SJSA1 (cell line): ENCODE results near the gene TEX29. TPM values are rescaled to one million over a fixed set of nuclear protein-coding genes. Genes with fewer than 3 reads are reported as not detected.

Experiments used
- DNase-seq, 2 experiments: peaks; one replicate each; pipeline ENCODE4 v3.0.0-alpha.2; 2015 to 2020; ENCODE audit warnings: low spot score in 2 of 2, low read depth in 1 of 2
- H3K27ac ChIP-seq: fragments of 250-450 bp; sonication (Bioruptor Pico); 2 replicates; pipeline ENCODE4 v1.5.1; 2020; ENCODE audit warnings: mild to moderate bottlenecking, moderate library complexity
- H3K27me3 ChIP-seq: fragments of 250-450 bp; sonication (Bioruptor Pico); replicated peaks from 2 replicates; pipeline ENCODE4 v1.5.1; 2020; ENCODE audit warnings: mild to moderate bottlenecking, moderate library complexity
- H3K36me3 ChIP-seq: fragments of 250-450 bp; sonication (Bioruptor Pico); 2 replicates; pipeline ENCODE4 v1.5.1; 2020; ENCODE audit warnings: mild to moderate bottlenecking
- H3K4me1 ChIP-seq: fragments of 250-450 bp; sonication (Bioruptor Pico); replicated peaks from 2 replicates; pipeline ENCODE4 v1.6.1; 2021; ENCODE audit warnings: mild to moderate bottlenecking
- H3K4me3 ChIP-seq: fragments of 250-450 bp; sonication (Bioruptor Pico); 2 replicates; pipeline ENCODE4 v1.5.1; 2020; ENCODE audit warnings: mild to moderate bottlenecking
- H3K9me3 ChIP-seq: fragments of 250-450 bp; sonication (Bioruptor Pico); replicated peaks from 2 replicates; pipeline ENCODE4 v1.5.1; 2020; ENCODE audit warnings: mild to moderate bottlenecking
- total RNA-seq: library from RNA; depleted of rRNA; stranded (reverse); fragments of >200 nt; shearing (Covaris generic); gene quantifications from 2 replicates; pipeline ENCODE4 v1.2.3, GENCODE V29; 2014

The TEX29 gene
- total RNA-seq, 1 experiment from 2014 or later = 0.82 TPM

DNA sequence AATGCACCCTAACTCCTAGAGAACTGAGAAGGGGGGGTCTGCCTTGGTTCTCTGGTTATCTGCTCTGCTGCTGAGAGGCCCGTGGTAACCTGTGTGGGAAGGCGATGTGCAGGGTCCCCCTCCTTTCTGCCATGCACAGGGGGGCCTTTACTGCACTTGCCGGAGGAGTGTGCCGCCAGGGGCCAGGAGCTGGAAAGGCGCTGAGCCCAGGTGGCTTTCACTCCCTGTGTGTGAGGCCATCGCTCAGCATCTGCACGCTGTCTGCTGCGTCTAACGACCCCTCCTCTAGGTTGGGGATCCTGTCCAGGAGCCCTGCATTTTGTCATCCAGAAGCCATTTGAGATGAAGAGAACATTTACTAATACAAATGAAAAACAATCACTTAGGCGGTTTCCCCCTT is 37.0 kb upstream of the TEX29 start:
- no peaks in the 10 kb centered on the region for H3K9me3 ChIP-seq
- peaks cover 89% of the 10 kb centered on the region for H3K36me3 ChIP-seq
- DNase-seq = no peak

DNA sequence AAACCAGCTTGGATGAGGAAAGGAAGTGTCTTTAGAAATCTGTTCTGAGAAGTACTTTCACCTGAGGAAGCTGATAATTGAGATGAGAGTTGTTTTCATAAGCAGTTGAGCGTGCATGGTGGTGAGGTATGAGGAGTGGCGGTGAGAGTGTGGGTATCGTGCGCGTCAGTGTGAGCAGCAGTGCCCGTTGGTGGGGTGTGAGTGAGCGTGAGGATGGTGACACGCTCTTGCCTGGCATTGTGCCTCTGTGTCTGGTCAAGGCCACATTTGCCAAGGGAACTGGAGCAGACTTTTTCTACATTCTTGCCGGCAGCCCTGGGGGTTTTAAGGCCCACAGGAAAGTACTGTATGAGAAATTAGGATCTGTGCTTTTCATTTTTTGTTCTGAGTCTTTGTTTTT is 36.5 kb upstream of the TEX29 start:
- DNase-seq = no peak
- Histone ChIP-seq H3K4me1 (peaks cover 36% of the 10 kb centered on the region), H3K36me3 (peaks cover 86% of the 10 kb centered on the region), H3K9me3 (no peaks in the 10 kb centered on the region), H3K27ac (no peak overlapping the region), H3K4me3 (no peak overlapping the region), H3K27me3 (no peaks in the 10 kb centered on the region)

More for the DNA sequence above, 37.0 kb upstream of the TEX29 start:
- Histone ChIP-seq H3K27ac (no peak overlapping the region), H3K4me1 (peaks cover 36% of the 10 kb centered on the region), H3K27me3 (no peaks in the 10 kb centered on the region), H3K4me3 (no peak overlapping the region)

DNA sequence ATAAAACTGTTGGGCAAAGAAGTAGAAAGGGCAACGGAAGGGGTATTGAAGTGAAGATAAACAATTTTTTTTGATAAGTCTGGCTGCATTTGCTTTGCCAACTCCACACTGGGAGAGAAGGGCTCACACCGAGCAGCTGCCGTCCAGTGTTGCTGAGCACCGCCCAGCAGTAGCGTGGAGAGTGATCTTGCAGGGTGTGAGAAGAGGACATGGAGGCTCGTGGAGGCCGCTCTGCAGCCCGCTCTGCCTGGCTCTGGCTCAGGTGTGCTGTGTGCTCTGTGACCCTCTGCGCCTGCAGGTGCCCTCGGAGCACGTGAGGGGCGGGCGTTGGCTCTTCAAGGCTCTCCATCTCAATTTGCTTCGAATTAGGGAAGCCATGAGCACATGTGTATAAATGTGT is 35.9 kb upstream of the TEX29 start:
- Histone ChIP-seq H3K4me1 (peaks cover 33% of the 10 kb centered on the region), H3K27ac (no peak overlapping the region), H3K4me3 (no peak overlapping the region), H3K9me3 (no peaks in the 10 kb centered on the region), H3K36me3 (peaks cover 86% of the 10 kb centered on the region), H3K27me3 (no peaks in the 10 kb centered on the region)
- DNase-seq = no peak

DNA sequence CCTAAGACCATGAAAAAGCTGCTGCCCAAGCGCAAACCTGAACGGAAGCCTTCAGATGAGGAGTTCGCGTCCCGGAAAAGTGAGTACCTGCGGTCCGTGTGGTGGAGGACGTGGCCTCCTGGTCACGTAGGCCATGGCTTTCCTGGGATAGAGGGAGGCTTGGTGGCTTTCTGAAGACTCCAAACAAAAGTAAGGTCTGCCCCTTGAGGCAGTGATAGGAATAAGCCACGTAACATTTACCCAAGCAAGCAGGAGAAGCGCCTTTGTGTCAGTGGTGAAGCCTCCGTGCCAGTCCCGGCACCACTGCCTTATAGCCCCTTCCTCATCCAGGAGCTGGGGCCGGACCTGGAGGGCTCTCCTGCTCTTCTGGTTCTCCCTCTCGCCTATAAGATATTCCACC is 34.3 kb upstream of the TEX29 start:
- peak in 1 of 2 experiments; percentile 50 for DNase-seq
- Histone ChIP-seq H3K4me3 (no peak overlapping the region), H3K4me1 (peaks cover 19% of the 10 kb centered on the region), H3K9me3 (no peaks in the 10 kb centered on the region), H3K36me3 (peaks cover 92% of the 10 kb centered on the region), H3K27me3 (no peaks in the 10 kb centered on the region), H3K27ac (no peak overlapping the region)

DNA sequence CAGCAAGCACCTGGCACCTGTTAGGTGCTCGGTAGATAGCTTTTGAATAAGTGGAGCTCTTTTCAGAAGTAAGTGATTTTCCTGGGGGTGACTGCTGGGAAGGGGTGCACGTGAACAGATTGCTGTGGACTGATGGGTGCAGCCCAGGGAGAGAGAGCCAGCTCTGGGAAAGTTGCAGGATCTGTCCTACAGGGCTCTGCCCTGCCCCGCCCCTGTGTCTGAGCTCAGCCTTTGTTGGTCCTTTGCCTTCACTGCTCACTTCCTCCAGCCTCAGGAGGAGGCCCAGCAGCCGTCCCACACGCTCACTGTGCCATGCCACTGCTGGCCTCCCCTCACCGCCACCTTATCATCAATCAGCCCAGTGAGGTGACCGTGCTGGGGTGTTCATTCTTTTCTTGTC is 33.7 kb upstream of the TEX29 start:
- H3K27ac ChIP-seq = no peak overlapping the region
- H3K4me1 ChIP-seq = peaks cover 14% of the 10 kb centered on the region
- H3K36me3 ChIP-seq = peaks cover 97% of the 10 kb centered on the region
- H3K4me3 ChIP-seq = no peak overlapping the region
- no peaks in the 10 kb centered on the region for H3K27me3 ChIP-seq
- DNase-seq = no peak
- no peaks in the 10 kb centered on the region for H3K9me3 ChIP-seq

DNA sequence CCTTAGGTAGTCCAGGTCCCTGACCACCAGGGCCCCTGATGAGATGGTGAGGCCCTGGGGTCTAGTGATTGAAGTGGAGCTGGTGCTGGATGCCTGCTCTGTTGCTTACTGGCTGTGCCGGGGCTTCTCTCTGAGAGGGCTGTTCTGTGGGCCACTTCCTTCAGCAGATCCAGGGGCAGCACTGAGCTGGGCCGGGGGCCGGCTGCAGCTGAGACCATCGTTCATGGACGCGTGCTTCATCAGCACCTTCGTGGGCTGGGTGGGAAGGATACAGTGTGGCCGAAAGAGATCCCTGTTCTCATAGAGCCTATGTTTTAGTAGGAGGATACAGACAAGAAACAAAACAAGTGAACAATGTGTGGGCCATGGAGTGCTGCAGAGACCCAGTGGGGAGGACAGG is 33.2 kb upstream of the TEX29 start:
- Histone ChIP-seq H3K4me3 (no peak overlapping the region), H3K27ac (no peak overlapping the region), H3K36me3 (peaks cover 97% of the 10 kb centered on the region), H3K27me3 (no peaks in the 10 kb centered on the region), H3K9me3 (no peaks in the 10 kb centered on the region), H3K4me1 (peaks cover 9% of the 10 kb centered on the region)
- DNase-seq = no peak

DNA sequence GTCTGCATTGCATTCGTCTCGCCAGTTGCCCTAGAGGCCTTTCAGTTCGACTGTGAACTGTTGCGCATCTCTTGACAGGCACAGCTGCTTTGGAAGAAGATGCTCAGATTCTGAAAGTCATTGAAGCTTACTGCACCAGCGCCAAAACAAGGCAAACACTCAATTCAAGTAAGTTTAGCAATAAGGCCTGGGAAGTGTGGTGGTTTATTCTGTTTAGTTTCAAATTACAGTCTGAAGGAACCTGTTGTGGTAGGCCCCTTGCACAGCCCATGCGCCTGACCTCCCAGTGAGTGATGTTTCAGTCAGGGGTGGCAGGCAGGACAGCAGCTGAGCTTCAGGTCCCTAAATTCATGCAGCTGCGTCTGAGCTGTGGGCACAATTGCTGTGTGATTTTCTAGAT is 32.2 kb upstream of the TEX29 start:
- peaks cover 97% of the 10 kb centered on the region for H3K36me3 ChIP-seq
- no peaks in the 10 kb centered on the region for H3K4me1 ChIP-seq
- no peak overlapping the region for H3K4me3 ChIP-seq
- H3K27me3 ChIP-seq = no peaks in the 10 kb centered on the region
- no peak for DNase-seq
- H3K27ac ChIP-seq = no peak overlapping the region
- no peaks in the 10 kb centered on the region for H3K9me3 ChIP-seq

DNA sequence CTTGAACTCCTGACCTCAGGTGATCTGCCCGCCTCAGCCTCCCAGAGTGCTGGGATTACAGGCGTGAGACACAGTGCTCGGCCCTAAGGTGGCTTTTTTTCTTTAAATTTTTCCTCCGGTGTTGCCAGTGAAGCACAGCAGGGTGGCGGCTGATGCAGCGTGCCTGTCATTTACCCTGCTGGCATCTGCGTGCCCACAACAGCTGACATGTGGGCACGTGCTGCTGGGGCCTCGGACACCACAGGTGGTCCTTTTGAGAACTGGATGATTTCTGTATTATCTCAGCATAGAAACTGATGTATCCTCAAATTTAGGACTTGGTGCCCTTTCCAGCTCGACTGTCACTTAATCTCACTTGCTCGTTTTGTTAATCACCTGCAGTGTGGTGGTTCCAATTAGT is 31.2 kb upstream of the TEX29 start:
- no peaks in the 10 kb centered on the region for H3K4me1 ChIP-seq
- peaks cover 97% of the 10 kb centered on the region for H3K36me3 ChIP-seq
- no peak overlapping the region for H3K4me3 ChIP-seq
- no peak for DNase-seq
- no peak overlapping the region for H3K27ac ChIP-seq
- no peaks in the 10 kb centered on the region for H3K9me3 ChIP-seq
- no peaks in the 10 kb centered on the region for H3K27me3 ChIP-seq

DNA sequence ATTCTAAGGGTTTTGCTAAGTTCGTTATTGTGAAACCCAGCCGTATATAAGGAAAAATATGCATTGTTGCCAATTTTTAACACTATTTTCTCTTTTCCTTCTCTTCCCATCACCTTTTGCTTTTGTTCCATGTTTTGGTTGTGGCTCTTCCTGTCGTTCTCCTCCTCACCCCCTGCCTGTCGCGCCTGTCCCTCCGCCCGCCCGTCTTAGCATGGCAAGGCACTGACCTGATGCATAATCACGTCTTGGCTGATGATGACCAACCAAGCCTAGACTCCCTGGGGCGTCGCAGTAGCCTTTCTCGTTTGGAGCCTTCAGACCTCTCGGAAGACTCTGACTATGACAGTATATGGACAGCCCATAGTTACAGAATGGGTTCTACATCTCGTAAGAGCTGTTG is 28.5 kb upstream of the TEX29 start:
- DNase-seq = no peak
- Histone ChIP-seq H3K27me3 (no peaks in the 10 kb centered on the region), H3K9me3 (no peaks in the 10 kb centered on the region), H3K4me3 (no peak overlapping the region), H3K4me1 (no peaks in the 10 kb centered on the region), H3K36me3 (peaks cover 97% of the 10 kb centered on the region), H3K27ac (no peak overlapping the region)

DNA sequence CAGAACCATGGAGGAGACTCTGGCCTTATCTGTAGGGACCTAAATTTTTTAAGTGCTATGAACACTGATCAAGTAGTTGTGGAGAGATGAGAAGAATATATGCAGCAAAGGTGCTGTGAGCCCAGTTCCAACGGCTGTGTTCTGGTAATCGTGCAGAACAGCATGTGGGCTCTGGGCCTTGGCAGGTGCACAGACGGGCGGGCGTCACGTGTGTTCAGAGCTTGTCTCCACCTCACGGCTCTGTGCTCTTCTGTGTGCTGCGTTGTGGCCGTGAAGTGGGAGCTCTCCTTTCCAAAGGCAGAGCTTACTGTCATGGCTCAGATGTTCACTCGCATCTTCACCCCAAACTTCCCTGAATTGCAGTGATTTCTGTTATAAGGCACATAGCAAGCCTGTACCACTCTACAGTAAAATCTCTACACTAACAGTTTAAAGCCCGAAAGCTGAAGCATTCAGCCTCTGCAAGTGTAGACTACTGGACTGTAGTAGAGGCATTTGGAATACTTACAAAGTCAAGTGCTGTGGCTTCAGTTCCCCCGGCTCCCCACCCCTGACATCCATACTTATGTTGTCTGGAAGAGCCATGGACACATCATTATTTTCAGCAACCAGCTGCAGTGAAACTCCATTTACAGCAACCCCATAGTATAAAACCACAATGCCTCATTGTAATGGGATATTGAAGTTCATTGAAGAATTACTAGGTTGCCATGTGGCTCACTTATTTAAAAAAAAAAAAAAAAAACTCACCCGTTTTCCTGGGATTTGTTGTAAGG is 27.5 kb upstream of the TEX29 start:
- H3K36me3 ChIP-seq = peaks cover 97% of the 10 kb centered on the region
- H3K4me1 ChIP-seq = no peaks in the 10 kb centered on the region
- H3K27ac ChIP-seq = no peak overlapping the region
- no peak overlapping the region for H3K4me3 ChIP-seq
- H3K9me3 ChIP-seq = no peaks in the 10 kb centered on the region
- no peaks in the 10 kb centered on the region for H3K27me3 ChIP-seq
- no peak for DNase-seq

DNA sequence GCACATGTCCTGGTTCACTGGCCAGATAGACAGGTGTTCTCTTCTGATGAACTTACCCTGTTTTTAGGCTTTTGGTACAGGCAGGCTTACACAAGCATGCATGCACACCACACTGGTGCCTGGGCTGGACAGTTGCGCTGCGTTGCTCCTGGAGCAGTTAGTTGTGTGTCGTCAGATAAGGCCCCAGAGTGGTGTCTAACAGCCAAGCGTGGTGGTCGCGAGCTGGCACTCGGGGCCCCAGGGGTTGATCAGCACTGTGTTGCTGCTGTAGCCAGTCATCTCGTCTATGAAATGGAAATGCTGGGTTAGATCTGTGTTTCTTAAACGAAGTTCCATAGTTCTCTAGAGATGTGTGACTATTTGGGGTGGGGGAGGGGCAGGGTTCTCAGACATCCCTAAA is 24.6 kb upstream of the TEX29 start:
- Histone ChIP-seq H3K4me3 (no peak overlapping the region), H3K4me1 (no peaks in the 10 kb centered on the region), H3K27ac (no peak overlapping the region), H3K36me3 (peaks cover 96% of the 10 kb centered on the region), H3K9me3 (no peaks in the 10 kb centered on the region), H3K27me3 (no peaks in the 10 kb centered on the region)
- DNase-seq = peak in 1 of 2 experiments; percentile 55

DNA sequence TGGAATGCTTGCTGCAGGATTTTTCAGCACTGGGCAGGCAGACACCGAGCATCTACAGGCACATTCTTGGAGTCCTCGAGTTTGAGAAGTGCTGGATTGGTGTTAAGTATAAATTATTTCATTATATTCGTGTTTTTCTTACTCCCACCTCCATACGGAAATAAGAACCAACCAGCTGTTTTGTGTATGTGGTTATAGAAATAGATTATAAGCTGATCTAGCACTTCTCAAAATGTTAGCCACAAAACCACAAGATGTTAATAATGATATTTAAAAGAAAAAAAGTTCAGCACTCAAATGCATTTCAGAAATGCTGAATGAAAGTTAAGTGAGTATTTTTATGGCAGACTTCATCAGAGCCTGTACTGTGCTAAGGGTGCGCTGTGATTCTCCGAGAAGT is 24.0 kb upstream of the TEX29 start:
- DNase-seq = no peak
- Histone ChIP-seq H3K4me1 (no peaks in the 10 kb centered on the region), H3K9me3 (no peaks in the 10 kb centered on the region), H3K36me3 (peaks cover 96% of the 10 kb centered on the region), H3K27me3 (no peaks in the 10 kb centered on the region), H3K27ac (no peak overlapping the region), H3K4me3 (no peak overlapping the region)

DNA sequence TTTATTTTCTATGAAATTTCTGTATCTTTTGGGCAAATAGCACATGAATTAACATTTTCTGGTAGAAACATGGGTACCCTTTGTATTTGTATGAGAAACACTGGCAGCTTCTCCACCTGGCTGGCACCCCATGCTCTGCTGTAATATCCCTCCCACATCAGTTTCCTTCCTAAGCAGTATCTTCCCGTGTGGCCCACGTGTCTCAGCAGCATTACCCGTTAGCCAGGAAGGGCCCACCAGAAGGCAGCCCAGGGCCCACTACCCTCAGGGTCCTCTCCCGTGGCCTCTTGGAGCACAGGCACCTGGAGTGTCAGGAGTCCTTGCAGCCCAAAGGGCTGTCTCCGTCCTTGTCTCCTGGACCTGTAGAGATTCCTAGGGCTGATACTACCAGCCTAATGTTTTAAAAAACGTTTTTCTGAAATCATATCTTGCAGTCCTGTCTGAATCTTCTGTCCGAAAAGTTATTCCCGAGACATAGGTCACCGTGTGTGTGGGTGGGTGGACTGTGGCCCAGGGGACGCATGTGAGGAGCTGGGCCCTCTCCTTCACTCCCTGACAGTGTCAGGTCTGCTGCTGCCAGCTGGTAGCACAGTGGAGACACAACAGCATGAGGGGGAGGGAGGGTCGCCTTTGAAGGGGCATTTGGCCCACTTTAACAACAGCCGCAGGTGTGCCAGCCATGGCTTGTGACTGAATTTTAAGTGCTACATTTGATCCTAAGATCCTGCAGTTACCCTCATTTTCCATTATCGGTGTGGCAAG is 22.0 kb upstream of the TEX29 start:
- no peaks in the 10 kb centered on the region for H3K4me1 ChIP-seq
- no peaks in the 10 kb centered on the region for H3K9me3 ChIP-seq
- H3K36me3 ChIP-seq = peaks cover 96% of the 10 kb centered on the region
- H3K4me3 ChIP-seq = no peak overlapping the region
- peak in 1 of 2 experiments; percentile 48 for DNase-seq
- no peaks in the 10 kb centered on the region for H3K27me3 ChIP-seq
- no peak overlapping the region for H3K27ac ChIP-seq

DNA sequence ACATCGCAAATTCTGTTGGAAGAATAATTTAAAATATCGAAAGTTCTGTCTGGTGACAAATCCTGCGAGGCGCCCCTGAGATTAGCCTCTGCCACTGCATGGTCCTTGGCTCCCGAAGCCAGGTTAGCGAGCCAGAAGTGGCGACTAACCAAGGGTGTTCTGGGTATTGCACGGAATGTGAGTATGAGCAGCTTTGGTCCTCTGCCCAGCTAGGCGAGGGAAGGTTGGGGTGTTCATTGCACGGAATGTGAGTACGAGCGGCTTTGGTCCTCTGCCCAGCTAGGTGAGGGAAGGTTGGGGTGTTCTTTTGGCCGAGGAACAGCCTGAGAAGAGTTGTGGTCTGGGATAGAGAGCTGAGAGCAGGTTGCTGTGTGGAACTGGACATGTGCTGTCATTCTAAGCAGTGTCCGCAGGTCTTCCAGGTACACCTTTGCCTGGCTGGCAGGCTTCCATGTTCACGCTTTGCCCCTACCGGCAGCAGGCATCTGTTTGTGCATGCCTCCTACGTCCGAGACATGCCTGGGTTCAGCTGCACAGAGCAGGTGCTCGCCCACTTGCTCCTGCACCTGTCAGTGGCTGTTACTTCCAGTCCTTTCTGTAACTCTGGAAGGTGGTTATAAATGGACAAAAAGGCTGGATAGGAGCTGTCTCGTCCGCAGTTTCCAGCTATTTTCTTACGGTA is 18.3 kb upstream of the TEX29 start:
- Histone ChIP-seq H3K9me3 (0 out of 2 replicates have a peak, but pooled peaks cover 4% of the 10 kb centered on the region), H3K4me1 (no peaks in the 10 kb centered on the region), H3K4me3 (no peak overlapping the region), H3K27ac (no peak overlapping the region), H3K36me3 (peaks cover 93% of the 10 kb centered on the region), H3K27me3 (no peaks in the 10 kb centered on the region)
- no peak for DNase-seq
